ENCODE data around the gene PROP1. TPM values are rescaled to one million over a fixed set of nuclear protein-coding genes. Genes with fewer than 3 reads are reported as not detected.

PROP1 gene
- total RNA-seq = not detected in 2 replicates

DNA sequence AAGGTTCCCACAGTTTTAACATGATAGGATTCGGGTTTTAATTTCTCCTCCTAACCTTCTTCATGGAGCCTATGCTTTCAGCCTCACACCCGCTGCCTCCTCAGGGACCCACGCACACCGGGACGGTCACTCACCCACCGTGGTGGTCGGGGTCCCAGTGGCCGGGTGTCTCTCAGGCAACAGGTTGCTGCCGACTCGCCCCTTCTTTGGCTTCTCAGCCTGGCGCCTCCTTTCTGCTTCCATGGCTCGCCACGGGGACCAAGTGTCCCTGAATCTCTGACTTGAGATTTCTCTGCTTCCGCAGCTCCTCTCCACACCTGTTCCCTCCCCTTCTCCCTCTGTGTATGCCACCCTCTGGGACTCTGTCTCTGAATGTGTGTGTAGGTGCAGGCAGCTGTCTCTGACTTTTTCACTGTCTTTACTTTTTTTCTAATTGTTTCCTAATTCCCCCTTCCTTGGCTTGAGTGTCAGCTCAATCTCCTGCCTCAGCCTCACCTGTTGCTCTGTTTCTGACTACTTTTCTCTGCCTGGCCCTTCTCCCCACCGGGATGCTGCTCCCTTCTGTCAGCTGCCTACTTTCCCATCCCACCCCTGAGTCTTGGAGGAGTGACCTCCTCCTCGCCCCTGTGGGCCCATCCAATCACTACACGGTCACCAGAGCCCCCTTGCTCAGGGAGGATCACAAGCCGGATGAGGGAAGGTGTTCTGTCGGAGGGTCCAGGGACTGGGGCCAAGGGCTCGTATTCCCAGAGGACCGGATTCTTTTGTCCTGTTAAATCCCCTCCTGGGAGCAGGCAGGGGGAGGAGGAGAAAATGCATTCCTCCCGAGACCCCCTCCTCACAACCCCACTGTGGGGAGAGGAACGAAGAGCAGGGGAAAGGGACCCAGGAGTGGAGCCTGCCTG lies at the start of gene PROP1:
PROP1 (minus strand) TSS at position 552 of the 905 bp plus-strand sequence; CDS start at position 243, 309 bp downstream.

Other genes with a start within 250 kb of the PROP1 start
- gene FAM153A, start 213.3 kb downstream of the PROP1 start, total RNA-seq = not detected in 2 replicates
- gene N4BP3, start 117.3 kb upstream of the PROP1 start, total RNA-seq = 1.6 and 2.8 TPM in 2 replicates
- gene RMND5B, start 134.8 kb upstream of the PROP1 start, total RNA-seq = 19.0 and 48.8 TPM in 2 replicates
- gene NHP2, start 157.6 kb upstream of the PROP1 start, total RNA-seq = 248 and 376 TPM in 2 replicates
- not detected in 2 replicates for gene GMCL2, start 191.1 kb upstream of the PROP1 start, total RNA-seq
- 65.7 and 122 TPM in 2 replicates for gene HNRNPAB, start 208.3 kb upstream of the PROP1 start, total RNA-seq
- 9.8 and 21.2 TPM in 2 replicates for gene PHYKPL, start 236.6 kb upstream of the PROP1 start, total RNA-seq